Astrocyte (in vitro differentiated cells and primary cell): ENCODE measurements around the gene SMIM35.

Experiments used
- CTCF ChIP-seq: IDR thresholded peaks from 2 replicates; pipeline ENCODE4 v1.5.1; 2011; ENCODE audit warnings: low read depth, mild to moderate bottlenecking, inconsistent platforms, low read length, moderate library complexity; ENCODE audit not compliant: insufficient read depth
- EZH2 ChIP-seq: IDR thresholded peaks from 2 replicates; pipeline ENCODE4 v1.6.1; 2012; ENCODE audit warnings: mild to moderate bottlenecking, low read length, inconsistent platforms; ENCODE audit not compliant: insufficient read depth

GRCh38 chr11:118006153-118006534 is 80.6 kb downstream of the SMIM35 start:
- TF ChIP-seq CTCF (no peak), EZH2 (no peak)
